NCI-H748 (cell line): ENCODE measurements around the gene GPR75.

Source experiments
- DNase-seq: peaks from one replicate; lab custom pipeline; 2025; ENCODE audit not compliant: unreplicated experiment; lab: John Stamatoyannopoulos, UW

The GPR75 gene

DNA sequence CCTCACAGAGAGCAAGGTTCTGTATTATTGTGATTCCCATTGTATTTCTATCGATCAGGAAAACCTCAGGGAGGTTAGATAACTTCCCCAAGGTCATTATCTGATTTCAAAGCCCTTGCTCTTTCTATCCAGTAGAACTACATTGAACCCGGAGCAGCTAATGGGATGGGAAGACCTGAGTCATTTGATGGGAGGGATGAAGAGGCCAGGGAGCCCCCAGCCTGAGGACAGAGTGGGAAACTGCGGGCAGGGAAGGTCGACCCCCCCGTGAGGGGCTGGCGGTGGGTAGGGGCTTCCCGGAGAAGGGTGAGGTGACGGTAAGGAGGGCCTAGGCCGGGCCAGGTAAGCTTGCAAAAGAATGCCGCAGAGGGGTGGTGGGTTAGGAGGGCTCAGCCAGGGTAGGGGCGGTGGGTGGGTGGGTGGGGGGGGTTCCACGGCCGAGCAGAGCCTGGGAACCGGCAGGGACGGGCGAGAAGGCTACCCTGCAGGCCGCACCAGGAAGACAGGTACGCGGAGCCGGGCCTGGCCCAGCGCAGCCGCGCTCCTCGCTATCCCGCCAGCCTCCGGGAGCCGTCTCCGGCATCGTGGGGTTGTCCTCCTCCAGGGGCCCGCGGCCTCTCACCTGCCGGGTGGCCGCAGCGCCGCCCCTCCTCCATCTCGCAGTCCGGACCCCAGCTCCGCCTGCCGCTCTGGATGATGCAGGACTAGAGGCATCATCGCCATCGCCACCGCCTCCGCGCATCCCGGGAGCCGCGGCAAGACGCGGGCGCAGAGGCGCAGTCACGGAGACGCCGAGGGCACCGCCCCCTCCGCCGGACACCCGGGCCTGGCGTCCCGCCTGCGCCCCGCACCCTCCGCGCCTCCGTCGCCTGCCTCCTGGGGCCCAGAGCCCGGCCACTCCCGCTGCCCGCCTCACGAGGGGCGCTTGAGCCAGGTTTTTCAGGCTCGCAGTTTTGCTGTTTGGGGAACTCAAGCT lies at the start of gene GPR75:
TSS of gene GPR75 (minus strand) at position 762 of the 976 bp plus-strand sequence. CDS start 5,211 bp downstream, outside the sequence.
- no peak for DNase-seq

DNA sequence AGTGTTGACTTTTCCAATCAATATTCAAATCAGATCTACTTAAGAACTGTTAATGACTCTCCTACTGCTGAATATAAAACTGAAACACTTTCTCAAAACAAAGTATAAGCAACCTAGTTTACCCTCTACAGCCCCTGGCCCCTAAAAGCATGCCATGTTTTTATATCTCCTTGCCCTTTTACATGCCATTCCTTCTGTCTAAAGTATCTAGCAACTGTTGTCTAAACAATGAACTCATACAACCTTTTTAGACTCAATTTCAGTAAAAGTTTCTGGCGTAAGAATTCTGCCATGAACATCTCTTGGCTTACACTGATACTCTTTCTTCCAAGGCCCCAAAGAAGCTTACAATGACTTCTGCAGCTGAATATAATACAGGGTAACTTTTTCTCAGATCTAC lies 47.8 kb upstream of the GPR75 start:
- no peak for DNase-seq

DNA sequence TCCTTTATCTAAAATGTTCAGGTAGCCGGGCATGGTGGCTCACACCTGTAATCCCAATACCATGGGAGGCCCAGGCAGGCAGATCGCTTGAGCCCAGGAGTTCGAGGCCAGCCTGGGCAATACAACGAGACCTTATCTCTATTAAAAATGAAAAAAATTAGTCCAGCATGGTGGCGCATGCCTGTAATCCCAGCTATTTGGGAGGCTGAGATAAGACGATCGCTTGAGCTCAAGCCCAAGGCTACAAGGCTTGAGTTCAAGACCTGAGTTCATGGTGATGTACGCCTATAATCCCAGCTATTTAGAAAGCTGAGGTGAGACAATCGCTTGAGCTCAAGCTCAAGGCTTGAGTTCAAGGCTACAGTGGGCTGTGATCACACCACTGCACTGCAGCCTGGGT lies 45.6 kb upstream of the GPR75 start:
- DNase-seq: no peak

DNA sequence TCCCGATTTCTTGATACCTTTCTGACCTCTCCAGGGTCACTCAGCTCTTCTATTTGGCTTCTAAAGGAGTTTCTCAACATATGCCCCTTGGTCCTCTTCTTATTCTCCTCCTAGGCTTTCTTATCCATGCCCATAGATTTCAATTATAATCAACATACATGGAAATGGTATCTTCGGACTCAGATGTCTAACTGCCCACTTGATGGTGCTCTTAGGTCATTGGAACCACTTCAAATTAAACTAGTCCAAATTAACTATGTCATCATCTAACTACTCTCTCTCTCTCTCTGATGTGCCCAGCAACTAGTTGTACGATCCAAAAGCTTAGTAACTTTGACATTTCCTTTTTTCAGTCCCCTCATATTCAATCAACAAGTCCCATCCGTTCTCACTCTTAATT lies 43.2 kb upstream of the GPR75 start:
- DNase-seq: no peak

DNA sequence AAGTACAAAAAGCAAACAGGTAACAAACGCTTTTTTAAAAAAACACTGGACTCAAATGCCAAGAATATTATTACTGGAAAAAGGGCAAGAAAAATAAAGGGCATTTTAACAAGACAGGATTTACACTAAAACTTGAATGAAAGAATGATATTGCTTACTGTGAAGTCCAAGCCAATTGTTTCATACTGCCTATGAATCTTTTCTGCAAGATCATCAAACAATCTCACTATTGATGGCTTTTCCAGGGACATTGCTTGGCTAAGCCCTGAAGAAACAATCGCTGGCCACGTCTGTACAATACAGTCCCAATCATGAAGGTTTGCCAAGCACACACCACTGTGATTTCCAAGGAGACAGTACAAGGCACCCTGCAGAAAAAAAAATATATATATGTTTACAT lies 41.4 kb upstream of the GPR75 start:
- no peak for DNase-seq

DNA sequence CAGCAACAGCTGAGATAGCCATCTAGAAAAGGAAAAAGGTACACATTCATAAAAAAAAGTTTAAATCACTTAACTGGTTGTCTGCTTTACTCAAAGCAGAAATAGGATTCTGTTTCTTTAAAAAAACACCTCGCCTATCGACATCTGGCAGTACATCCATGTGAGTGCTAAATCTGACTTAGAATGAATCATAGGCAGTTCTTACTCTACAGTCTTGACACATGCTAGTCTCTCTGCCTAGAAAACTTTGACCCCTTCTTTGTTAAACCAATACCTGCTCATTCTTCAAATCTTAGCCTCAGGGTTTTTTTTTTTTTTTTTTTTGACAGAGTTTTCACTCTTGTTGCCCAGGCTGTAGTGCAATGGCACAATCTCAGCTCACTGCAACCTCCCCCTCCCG lies 37.1 kb upstream of the GPR75 start:
- DNase-seq: no peak

DNA sequence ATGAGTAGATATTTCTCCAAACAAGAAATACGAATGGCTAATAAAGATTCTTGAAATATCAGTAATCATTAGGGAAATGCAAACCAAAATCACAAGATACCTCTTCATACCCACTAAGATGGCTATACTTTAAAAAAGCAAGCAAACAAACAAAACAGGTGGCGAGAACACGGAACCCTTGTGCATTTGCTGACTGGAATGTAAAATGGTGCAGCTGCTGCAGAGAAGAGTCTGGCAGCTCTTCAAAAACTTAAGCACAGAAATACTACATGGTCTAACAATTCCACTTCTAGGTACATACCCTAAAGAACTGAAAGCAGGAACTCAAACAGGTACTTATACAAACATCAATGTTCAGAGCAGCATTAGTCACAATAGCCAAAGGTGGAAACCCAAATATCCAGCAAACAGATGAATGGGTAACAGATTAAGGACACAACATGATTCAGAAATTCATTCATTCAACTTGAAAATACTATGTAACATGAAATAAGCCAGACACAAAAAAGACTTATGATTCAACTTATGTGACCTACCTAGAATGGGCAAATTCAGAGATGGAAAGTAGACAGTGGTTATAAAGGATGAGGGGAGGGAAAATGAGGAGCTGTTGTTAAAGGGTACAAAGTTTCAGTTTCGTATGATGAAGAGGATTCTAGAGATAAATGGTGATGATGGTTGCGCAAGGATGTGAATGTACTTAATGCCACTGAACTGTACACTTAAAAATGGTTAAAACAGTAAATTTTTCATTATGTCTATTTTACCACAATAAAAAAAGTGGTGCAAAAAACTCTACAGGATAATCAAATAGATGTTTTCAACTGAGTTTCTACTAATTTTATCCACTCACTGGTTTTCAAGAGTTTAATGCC lies 26.9 kb upstream of the GPR75 start:
- no peak for DNase-seq

DNA sequence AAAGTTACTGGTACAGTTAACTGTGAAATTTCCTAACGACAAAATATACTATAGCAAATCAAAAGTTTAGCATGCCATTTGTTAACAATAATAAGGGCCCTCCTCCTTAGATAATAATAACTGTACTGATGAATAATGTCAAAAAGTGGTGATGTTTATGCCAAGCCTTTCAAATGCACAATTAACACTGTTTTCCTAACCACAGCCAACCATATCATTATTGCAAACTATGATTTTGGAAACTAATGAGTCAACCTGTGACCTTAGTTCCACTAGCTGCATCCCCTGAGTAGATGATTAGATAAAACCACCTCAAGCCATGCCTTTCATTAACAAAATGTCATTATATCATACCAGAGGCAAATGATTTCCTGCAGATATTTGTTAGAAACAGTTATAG lies 25.1 kb upstream of the GPR75 start:
- DNase-seq: no peak

DNA sequence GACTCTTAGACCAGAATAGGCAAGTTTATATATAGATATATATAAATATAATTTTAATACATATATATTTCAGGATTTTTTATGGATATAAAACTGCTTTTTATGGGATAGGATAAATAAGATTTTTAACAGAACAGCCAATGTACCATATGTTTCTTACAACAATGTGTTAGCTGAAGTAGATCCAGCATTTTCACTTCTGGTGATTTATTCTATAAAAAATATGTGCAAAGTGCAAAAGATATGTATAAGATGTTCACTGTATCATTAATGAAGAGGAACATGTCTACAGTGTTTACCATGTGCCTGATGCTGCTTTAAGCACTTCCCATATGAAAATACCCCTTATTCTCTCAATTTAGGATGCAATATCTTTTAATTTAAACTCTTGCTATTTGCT lies 22.2 kb upstream of the GPR75 start:
- no peak for DNase-seq

DNA sequence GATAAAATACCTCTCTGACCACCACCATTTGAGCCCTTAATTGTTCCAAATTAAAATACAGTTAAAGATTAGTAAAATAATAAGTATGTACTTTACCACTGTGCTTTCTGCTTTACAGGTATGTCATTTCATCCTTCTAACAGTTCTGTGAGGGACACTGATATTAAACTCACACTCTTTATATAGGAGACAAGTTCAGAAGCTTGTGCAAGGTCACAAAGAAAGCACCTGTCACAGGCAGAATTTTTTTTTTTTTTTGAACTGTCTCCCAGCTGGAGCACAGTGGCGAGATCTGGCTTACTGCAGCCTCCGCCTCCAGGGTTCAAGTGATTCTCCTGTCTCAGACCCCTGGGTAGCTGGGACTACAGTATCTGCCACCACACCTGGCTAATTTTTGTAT lies 21.6 kb upstream of the GPR75 start:
- DNase-seq: no peak

DNA sequence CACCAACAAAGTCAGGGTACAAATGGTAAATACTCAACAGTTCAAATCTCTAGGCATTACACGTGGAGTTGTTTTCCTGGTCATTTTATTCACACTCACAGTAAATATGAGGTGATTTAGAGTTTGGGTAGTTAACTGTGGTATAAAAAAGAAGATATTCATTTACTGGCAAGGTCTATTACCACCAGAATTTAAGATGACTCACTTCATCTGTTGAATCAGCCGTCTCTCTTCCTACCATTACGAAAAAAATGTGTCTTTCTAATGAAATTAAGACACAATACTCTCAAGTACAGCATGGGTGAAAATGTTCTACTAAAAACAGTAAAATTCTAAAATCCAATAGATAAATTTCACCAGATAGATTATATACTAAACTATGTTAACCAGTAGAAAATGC lies 21.0 kb upstream of the GPR75 start:
- no peak for DNase-seq

DNA sequence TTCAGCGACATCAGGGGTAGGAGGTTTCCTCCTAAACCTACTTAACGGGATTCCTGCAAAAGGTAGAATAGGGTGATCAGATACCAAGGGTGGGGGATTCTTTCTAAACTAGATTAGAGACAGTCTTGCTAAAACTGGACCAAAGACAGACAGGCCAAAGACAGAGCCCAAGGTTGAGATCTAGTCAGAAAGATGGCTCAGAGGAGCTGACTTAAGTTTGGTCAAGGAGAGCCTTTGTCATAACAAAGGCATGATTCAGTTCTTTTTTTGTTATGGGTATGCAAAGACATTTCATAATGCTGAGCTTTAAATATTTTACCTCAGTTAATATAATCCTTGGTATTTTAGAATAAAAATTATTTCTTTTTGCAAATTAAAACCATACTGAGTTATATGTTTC lies 17.8 kb upstream of the GPR75 start:
- DNase-seq: no peak

DNA sequence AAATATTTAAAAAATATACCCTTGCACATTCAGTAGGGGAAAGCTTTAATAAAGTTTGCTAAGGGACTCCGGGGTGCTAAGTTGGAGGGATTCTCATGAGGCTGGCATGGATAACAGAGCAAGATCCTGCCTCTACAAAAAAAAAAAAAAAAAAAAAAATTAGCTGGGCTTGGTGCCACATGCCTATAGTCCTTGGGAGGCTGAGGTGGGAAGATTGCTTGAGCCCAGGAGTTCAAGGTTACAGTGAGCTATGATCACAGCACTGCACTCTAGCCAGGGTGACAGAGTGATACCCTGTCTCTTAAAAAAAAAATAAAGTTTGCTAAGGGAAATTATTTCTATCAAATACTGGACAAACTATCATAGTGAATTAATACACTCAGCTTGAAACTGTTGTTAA lies 17.3 kb upstream of the GPR75 start:
- no peak for DNase-seq

DNA sequence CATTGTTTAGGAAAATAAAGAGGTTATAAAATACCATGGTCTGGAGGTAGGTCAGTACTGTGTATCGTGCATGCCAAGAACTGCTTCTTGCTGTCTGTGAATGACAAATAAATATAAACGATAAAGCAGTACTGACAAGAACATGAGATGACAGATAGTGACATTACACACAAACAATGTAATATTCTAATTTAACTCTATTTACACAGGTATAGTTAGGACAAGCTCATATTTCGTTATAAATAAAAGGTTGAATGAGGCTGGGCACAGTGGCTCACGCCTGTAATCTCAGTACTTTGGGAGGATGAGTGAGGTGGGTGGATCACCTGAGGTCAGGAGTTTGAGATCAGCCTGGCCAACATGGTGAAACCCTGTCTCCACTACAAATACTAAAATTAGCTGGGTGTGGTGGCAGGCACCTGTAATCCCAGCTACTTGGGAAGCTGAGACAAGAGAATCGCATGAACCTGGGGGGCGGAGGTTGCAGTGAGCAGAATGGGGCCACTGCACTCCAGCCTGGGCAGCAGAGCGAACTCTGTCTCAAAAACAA lies 14.7 kb upstream of the GPR75 start:
- DNase-seq: no peak

DNA sequence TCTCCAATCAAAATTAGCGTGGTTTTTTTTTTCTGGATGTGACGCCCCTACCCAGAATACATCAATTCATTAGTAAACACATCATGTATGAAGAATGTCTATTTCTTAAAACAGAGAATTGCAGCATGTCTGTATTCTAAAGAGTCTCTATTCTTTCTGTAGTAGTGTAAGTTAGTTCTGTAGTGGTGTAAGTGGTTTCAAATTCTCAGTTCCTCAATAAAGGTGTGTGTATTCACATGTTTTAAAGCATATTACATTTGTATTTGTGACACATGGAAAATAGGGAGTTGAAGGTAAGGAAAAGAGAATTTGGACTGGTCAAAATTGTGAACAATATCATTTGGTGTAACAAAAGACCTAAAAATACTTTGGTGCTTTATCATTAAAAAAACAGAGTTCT lies 8.0 kb upstream of the GPR75 start:
- DNase-seq: no peak

DNA sequence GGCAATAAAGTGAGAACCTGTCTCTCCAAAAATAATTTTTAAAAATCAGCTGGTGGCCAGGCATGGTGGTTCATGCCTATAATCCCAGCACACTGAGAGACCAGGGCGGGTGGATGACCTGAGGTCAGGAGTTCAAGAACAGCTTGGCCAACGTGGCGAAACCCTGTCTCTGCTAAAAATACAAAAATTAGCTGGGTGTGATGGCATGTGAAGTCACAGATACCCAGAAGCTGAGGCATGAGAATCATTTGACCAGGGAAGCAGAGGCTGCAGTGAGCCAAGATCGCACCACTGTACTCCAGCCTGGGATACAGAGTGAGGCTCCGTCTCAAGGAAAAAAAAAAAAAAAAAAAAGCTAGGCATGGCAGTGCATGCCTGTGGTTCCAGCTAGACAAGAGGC lies 7.4 kb upstream of the GPR75 start:
- DNase-seq: no peak

DNA sequence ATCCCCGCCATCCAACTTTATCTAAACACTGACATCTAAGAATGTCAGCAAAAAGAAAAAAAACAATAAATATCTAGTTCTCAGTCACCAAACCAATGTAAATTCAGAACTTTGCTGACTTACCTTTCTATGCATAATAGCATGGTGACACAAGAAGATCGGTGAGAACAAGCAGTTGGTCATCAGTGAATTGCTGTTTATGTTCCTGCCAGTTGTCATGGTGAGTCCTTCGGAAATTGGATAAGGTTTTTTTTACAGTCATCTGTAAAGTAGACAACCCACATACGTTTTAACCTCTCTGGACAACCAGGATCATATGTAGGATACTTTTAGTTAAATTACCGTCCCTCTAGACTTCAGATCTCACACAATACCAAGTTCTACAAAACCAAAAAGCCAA lies 6.2 kb upstream of the GPR75 start:
- DNase-seq: no peak

DNA sequence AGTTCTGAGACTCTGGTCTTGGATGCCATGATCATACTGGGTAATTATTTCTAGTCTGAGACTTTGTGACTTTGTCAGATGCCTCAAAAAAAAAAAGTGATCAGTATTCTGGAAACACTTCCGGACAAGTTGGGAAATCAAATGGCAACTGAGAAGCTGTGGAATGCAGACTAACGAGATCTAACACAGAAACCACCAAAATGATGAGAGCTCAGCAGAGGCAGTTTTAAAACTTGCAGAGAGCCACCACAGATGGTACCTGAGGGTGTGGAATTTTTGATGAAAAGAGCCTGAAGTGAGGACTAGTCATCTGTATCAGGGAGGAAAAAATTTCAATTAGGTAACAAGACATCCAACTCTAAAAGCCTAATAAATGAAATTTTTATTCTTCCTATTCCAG lies 5.5 kb upstream of the GPR75 start:
- DNase-seq: no peak

DNA sequence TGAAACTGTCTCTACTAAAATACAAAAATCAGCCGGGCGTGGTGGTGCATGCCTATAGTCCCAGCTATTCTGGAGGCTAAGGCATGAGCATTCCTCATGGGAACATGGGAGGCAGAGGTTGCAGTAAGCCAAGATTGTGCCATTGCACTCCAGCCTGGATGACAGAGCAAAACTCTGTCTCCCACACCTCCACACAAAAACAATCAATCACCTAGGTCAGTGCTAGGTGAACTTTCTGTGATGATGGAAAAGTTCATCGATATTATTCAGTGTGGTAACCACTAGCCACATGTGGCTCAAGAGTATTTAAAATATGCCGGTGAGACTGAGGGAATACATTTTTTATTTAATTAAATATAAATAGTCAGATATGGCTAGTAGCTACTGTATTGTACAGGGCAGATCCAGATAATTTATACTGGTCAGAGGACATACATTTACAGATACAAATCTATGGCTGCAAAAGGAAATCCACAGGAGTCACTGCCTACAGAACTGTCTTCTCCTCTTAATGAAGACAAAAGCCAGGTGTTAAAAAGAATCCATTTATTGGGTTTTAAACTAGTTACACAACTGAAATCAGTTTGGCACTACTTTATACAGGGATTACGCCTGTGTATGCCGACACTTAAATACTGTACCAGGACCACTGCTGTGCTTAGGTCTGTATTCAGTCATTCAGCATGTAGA lies 3.9 kb upstream of the GPR75 start:
- no peak for DNase-seq

DNA sequence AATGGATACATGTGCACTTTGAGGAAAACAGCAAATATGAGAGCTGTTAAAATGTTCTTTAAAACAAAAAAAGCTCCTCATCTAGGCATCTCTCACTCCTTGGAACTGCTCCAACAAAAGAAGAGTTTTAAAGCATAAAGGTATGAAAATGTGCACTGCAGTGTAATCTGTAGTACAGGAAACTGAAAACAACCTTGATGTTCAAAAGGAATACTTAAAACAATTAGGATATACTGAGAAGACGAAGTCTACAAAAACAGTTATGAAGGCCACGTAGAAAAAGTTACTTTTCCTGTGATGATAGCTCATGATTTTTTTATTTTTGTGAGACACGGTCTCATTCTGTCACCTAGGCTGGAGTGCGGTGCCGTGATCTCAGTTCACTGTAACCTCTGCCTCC lies 2.1 kb upstream of the GPR75 start:
- DNase-seq: no peak

DNA sequence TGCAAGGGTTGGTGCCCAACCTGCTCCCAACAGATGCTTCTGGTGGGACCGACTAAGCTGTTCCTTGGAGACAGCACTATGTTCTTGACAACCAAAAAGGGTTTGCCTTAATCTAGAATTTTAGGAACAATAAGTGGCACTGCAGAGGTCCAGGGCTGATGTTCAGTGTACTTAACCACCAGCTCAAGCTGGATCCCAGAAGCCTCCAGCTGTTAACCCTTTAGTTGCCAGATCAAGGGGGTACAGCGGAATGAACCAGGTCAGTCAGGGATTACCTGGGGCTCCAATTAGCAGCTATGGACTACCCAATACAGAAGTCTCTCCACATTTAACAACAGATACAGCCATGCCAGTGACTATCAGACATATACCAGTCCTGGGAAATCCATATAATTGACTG lies 3.5 kb downstream of the GPR75 start:
- no peak for DNase-seq
